SJSA1 (cell line): ENCODE data around the gene CRYBG1. TPM values are rescaled to one million over a fixed set of nuclear protein-coding genes. Genes with fewer than 3 reads are reported as not detected.

Experiments used
- DNase-seq, 2 experiments: peaks; one replicate each; pipeline ENCODE4 v3.0.0-alpha.2; 2015 to 2020; ENCODE audit warnings: low spot score in 2 of 2, low read depth in 1 of 2
- H3K27ac ChIP-seq: fragments of 250-450 bp; sonication (Bioruptor Pico); 2 replicates; pipeline ENCODE4 v1.5.1; 2020; ENCODE audit warnings: mild to moderate bottlenecking, moderate library complexity
- H3K27me3 ChIP-seq: fragments of 250-450 bp; sonication (Bioruptor Pico); replicated peaks from 2 replicates; pipeline ENCODE4 v1.5.1; 2020; ENCODE audit warnings: mild to moderate bottlenecking, moderate library complexity
- H3K36me3 ChIP-seq: fragments of 250-450 bp; sonication (Bioruptor Pico); 2 replicates; pipeline ENCODE4 v1.5.1; 2020; ENCODE audit warnings: mild to moderate bottlenecking
- H3K4me1 ChIP-seq: fragments of 250-450 bp; sonication (Bioruptor Pico); replicated peaks from 2 replicates; pipeline ENCODE4 v1.6.1; 2021; ENCODE audit warnings: mild to moderate bottlenecking
- H3K4me3 ChIP-seq: fragments of 250-450 bp; sonication (Bioruptor Pico); 2 replicates; pipeline ENCODE4 v1.5.1; 2020; ENCODE audit warnings: mild to moderate bottlenecking
- H3K9me3 ChIP-seq: fragments of 250-450 bp; sonication (Bioruptor Pico); replicated peaks from 2 replicates; pipeline ENCODE4 v1.5.1; 2020; ENCODE audit warnings: mild to moderate bottlenecking
- total RNA-seq: library from RNA; depleted of rRNA; stranded (reverse); fragments of >200 nt; shearing (Covaris generic); gene quantifications from 2 replicates; pipeline ENCODE4 v1.2.3, GENCODE V29; 2014

Gene CRYBG1
- total RNA-seq, 1 experiment from 2014 or later: 10.1 TPM

GRCh38 chr6:106468935-106469334, 108.4 kb downstream of the CRYBG1 start:
- H3K27me3 ChIP-seq: peaks cover 5% of the 10 kb centered on the region
- H3K4me1 ChIP-seq: peaks cover 4% of the 10 kb centered on the region
- H3K36me3 ChIP-seq: no peaks in the 10 kb centered on the region
- DNase-seq: no peak
- no peak overlapping the region for H3K4me3 ChIP-seq
- H3K9me3 ChIP-seq: no peaks in the 10 kb centered on the region
- no peak overlapping the region for H3K27ac ChIP-seq

GRCh38 chr6:106469882-106470281, 109.4 kb downstream of the CRYBG1 start:
- H3K27me3 ChIP-seq: peaks cover 5% of the 10 kb centered on the region
- H3K4me1 ChIP-seq: peaks cover 6% of the 10 kb centered on the region
- no peak overlapping the region for H3K27ac ChIP-seq
- DNase-seq: no peak
- H3K4me3 ChIP-seq: no peak overlapping the region
- no peaks in the 10 kb centered on the region for H3K36me3 ChIP-seq
- no peaks in the 10 kb centered on the region for H3K9me3 ChIP-seq

- peaks cover 6% of the 10 kb centered on the region for H3K4me1 ChIP-seq
- no peak overlapping the region for H3K4me3 ChIP-seq
- H3K27ac ChIP-seq: no peak overlapping the region
- no peak for DNase-seq
- H3K27me3 ChIP-seq: peaks cover 5% of the 10 kb centered on the region
- no peaks in the 10 kb centered on the region for H3K9me3 ChIP-seq
- H3K36me3 ChIP-seq: no peaks in the 10 kb centered on the region
Measured at GRCh38 chr6:106470316-106470715, 109.8 kb downstream of the CRYBG1 start.

- peaks cover 6% of the 10 kb centered on the region for H3K4me1 ChIP-seq
- no peak for DNase-seq
- H3K4me3 ChIP-seq: no peak overlapping the region
- H3K27ac ChIP-seq: no peak overlapping the region
- H3K36me3 ChIP-seq: no peaks in the 10 kb centered on the region
- H3K27me3 ChIP-seq: peaks cover 5% of the 10 kb centered on the region
- H3K9me3 ChIP-seq: no peaks in the 10 kb centered on the region
Measured at GRCh38 chr6:106470811-106471210, 110.3 kb downstream of the CRYBG1 start.

GRCh38 chr6:106473812-106474211, 113.3 kb downstream of the CRYBG1 start:
- Histone ChIP-seq H3K27ac (no peak overlapping the region), H3K4me1 (peaks cover 6% of the 10 kb centered on the region), H3K27me3 (no peaks in the 10 kb centered on the region; the same call in 1 of the 2 replicates), H3K36me3 (no peaks in the 10 kb centered on the region), H3K4me3 (no peak overlapping the region), H3K9me3 (no peaks in the 10 kb centered on the region)
- DNase-seq: peak in 1 of 2 experiments; percentile 22

GRCh38 chr6:106474466-106474865, 113.9 kb downstream of the CRYBG1 start:
- H3K4me1 ChIP-seq: peaks cover 6% of the 10 kb centered on the region
- no peaks in the 10 kb centered on the region for H3K36me3 ChIP-seq
- H3K27ac ChIP-seq: no peak overlapping the region
- no peak overlapping the region for H3K4me3 ChIP-seq
- H3K27me3 ChIP-seq: no peaks in the 10 kb centered on the region
- no peak for DNase-seq
- H3K9me3 ChIP-seq: no peaks in the 10 kb centered on the region

GRCh38 chr6:106475284-106475683, 114.8 kb downstream of the CRYBG1 start:
- Histone ChIP-seq H3K4me3 (no peak overlapping the region), H3K9me3 (no peaks in the 10 kb centered on the region), H3K27me3 (no peaks in the 10 kb centered on the region), H3K36me3 (no peaks in the 10 kb centered on the region), H3K4me1 (peaks cover 6% of the 10 kb centered on the region), H3K27ac (no peak overlapping the region)
- DNase-seq: no peak

- Histone ChIP-seq H3K4me3 (no peak overlapping the region), H3K27ac (no peak overlapping the region), H3K36me3 (no peaks in the 10 kb centered on the region), H3K9me3 (no peaks in the 10 kb centered on the region), H3K4me1 (peaks cover 6% of the 10 kb centered on the region), H3K27me3 (no peaks in the 10 kb centered on the region)
- no peak for DNase-seq
Measured at GRCh38 chr6:106476331-106477105, 116.0 kb downstream of the CRYBG1 start.

GRCh38 chr6:106477146-106477545, 116.6 kb downstream of the CRYBG1 start:
- H3K27me3 ChIP-seq: no peaks in the 10 kb centered on the region
- DNase-seq: no peak
- H3K9me3 ChIP-seq: no peaks in the 10 kb centered on the region
- no peaks in the 10 kb centered on the region for H3K36me3 ChIP-seq
- H3K4me3 ChIP-seq: no peak overlapping the region
- H3K27ac ChIP-seq: no peak overlapping the region
- H3K4me1 ChIP-seq: peaks cover 6% of the 10 kb centered on the region

GRCh38 chr6:106477790-106478189, 117.3 kb downstream of the CRYBG1 start:
- Histone ChIP-seq H3K9me3 (no peaks in the 10 kb centered on the region), H3K4me3 (no peak overlapping the region), H3K36me3 (no peaks in the 10 kb centered on the region), H3K27me3 (no peaks in the 10 kb centered on the region), H3K4me1 (peaks cover 6% of the 10 kb centered on the region), H3K27ac (no peak overlapping the region)
- DNase-seq: no peak

- Histone ChIP-seq H3K36me3 (no peaks in the 10 kb centered on the region), H3K4me3 (no peak overlapping the region), H3K4me1 (no peaks in the 10 kb centered on the region), H3K27me3 (no peaks in the 10 kb centered on the region), H3K27ac (no peak overlapping the region), H3K9me3 (no peaks in the 10 kb centered on the region)
- no peak for DNase-seq
Measured at GRCh38 chr6:106486236-106486635, 125.7 kb downstream of the CRYBG1 start.

GRCh38 chr6:106488494-106489370, 128.2 kb downstream of the CRYBG1 start:
- 0 out of 2 replicates have a peak, but pooled peaks cover 5% of the 10 kb centered on the region for H3K27me3 ChIP-seq
- H3K9me3 ChIP-seq: no peaks in the 10 kb centered on the region
- H3K4me1 ChIP-seq: no peaks in the 10 kb centered on the region
- H3K27ac ChIP-seq: no peak overlapping the region
- H3K36me3 ChIP-seq: no peaks in the 10 kb centered on the region
- no peak overlapping the region for H3K4me3 ChIP-seq
- DNase-seq: no peak

GRCh38 chr6:106490030-106490429, 129.5 kb downstream of the CRYBG1 start:
- Histone ChIP-seq H3K4me3 (no peak overlapping the region), H3K27me3 (0 out of 2 replicates have a peak, but pooled peaks cover 10% of the 10 kb centered on the region), H3K36me3 (no peaks in the 10 kb centered on the region), H3K4me1 (no peaks in the 10 kb centered on the region), H3K27ac (no peak overlapping the region), H3K9me3 (no peaks in the 10 kb centered on the region)
- no peak for DNase-seq

GRCh38 chr6:106490436-106490835, 129.9 kb downstream of the CRYBG1 start:
- Histone ChIP-seq H3K36me3 (no peaks in the 10 kb centered on the region), H3K9me3 (no peaks in the 10 kb centered on the region), H3K4me1 (no peaks in the 10 kb centered on the region), H3K4me3 (no peak overlapping the region), H3K27ac (no peak overlapping the region), H3K27me3 (0 out of 2 replicates have a peak, but pooled peaks cover 13% of the 10 kb centered on the region)
- no peak for DNase-seq
